WTC11 (cell line): ENCODE data around the gene NPDC1. TPM values are rescaled to one million over a fixed set of nuclear protein-coding genes. Genes with fewer than 3 reads are reported as not detected.

Experiments
- ATAC-seq: fragments of 200-7000 bp; cut with Tn5 transposase; 2 replicates; pipeline ENCODE4 v1.10.0; 2021; ENCODE audit warnings: mild to moderate bottlenecking, moderate library complexity
- CTCF ChIA-PET: fragments of 300-600 bp; sonication (Branson Sonifier 250); formaldehyde crosslinking; loops from one replicate; lab custom pipeline; 2021; ENCODE audit warnings: antibody characterized with exemption; lab: Charles Lee
- POLR2A ChIA-PET: fragments of 350-600 bp; sonication (Branson Sonifier 250); formaldehyde crosslinking; loops from one replicate; lab custom pipeline; 2021; ENCODE audit warnings: antibody characterized with exemption; lab: Charles Lee
- DNase-seq: peaks from one replicate; pipeline ENCODE4 v3.0.0; 2021; ENCODE audit warnings: low spot score
- H3K27ac Mint-ChIP-seq: 2 replicates; pipeline ENCODE4 v1.8.0; 2021; ENCODE audit warnings: mixed read lengths
- H3K27me3 Mint-ChIP-seq: 2 replicates; pipeline ENCODE4 v1.8.0; 2021; ENCODE audit warnings: low read depth, mild to moderate bottlenecking, moderate library complexity, mixed read lengths
- H3K36me3 Mint-ChIP-seq: 2 replicates; pipeline ENCODE4 v1.8.0; 2021; ENCODE audit warnings: mixed read lengths
- H3K4me1 Mint-ChIP-seq: 2 replicates; pipeline ENCODE4 v1.8.0; 2022; ENCODE audit warnings: mixed read lengths
- H3K4me3 Mint-ChIP-seq: 2 replicates; pipeline ENCODE4 v1.8.0; 2021; ENCODE audit warnings: mild to moderate bottlenecking, moderate library complexity, mixed read lengths
- H3K9me3 Mint-ChIP-seq: 2 replicates; pipeline ENCODE4 v1.8.0; 2021; ENCODE audit warnings: mixed read lengths
- FOXP4 ChIP-seq: sonication (generic); formaldehyde crosslinking; IDR thresholded peaks from 2 replicates; pipeline ENCODE4 v1.8.0; 2022; ENCODE audit warnings: mild to moderate bottlenecking, missing genetic modification reagents
- GABPB1 ChIP-seq: sonication (generic); formaldehyde crosslinking; IDR thresholded peaks from 2 replicates; pipeline ENCODE4 v1.8.1; 2023; ENCODE audit warnings: mild to moderate bottlenecking, missing genetic modification reagents
- IRF1 ChIP-seq: sonication (generic); formaldehyde crosslinking; IDR thresholded peaks from 2 replicates; pipeline ENCODE4 v1.8.0; 2023; ENCODE audit warnings: missing genetic modification reagents
- IRF2 ChIP-seq: sonication (generic); formaldehyde crosslinking; IDR thresholded peaks from 2 replicates; pipeline ENCODE4 v1.8.0; 2022; ENCODE audit warnings: low read depth, missing genetic modification reagents, borderline replicate concordance
- JAZF1 ChIP-seq: fragments of 250-450 bp; sonication (Bioruptor Pico); IDR thresholded peaks from 2 replicates; pipeline ENCODE4 v1.9.0; 2021; ENCODE audit warnings: moderate library complexity, mild to moderate bottlenecking, inconsistent platforms
- MLX ChIP-seq: sonication (generic); formaldehyde crosslinking; IDR thresholded peaks from 2 replicates; pipeline ENCODE4 v1.8.1; 2023; ENCODE audit warnings: mild to moderate bottlenecking, missing genetic modification reagents, moderate library complexity
- NR1H2 ChIP-seq: sonication (generic); formaldehyde crosslinking; IDR thresholded peaks from 2 replicates; pipeline ENCODE4 v1.9.0; 2021; ENCODE audit warnings: mild to moderate bottlenecking, moderate library complexity, missing genetic modification reagents
- SOX15 ChIP-seq: fragments of 250-450 bp; sonication (Bioruptor Pico); IDR thresholded peaks from 2 replicates; pipeline ENCODE4 v1.9.0; 2021; ENCODE audit warnings: mild to moderate bottlenecking
- STAT6 ChIP-seq: sonication (generic); formaldehyde crosslinking; conservative IDR thresholded peaks from 2 replicates; pipeline ENCODE4 v1.8.1; 2023; ENCODE audit warnings: mild to moderate bottlenecking, low read depth, missing genetic modification reagents, moderate library complexity
- ZNF317 ChIP-seq: sonication (generic); formaldehyde crosslinking; IDR thresholded peaks from 2 replicates; pipeline ENCODE4 v1.8.1; 2023; ENCODE audit warnings: low read depth, mild to moderate bottlenecking, moderate library complexity, missing genetic modification reagents, borderline replicate concordance
- ZSCAN18 ChIP-seq: fragments of 250-450 bp; sonication (Bioruptor Pico); IDR thresholded peaks from 2 replicates; pipeline ENCODE4 v2.1.2; 2022; ENCODE audit warnings: mild to moderate bottlenecking, moderate library complexity
- total RNA-seq: library from RNA; stranded (reverse); gene quantifications from 3 replicates; pipeline ENCODE4 v1.2.3, GENCODE V29; 2021
- TF ChIP-seq, protein P1 (sequence below): sonication (generic); formaldehyde crosslinking; IDR thresholded peaks from 2 replicates; pipeline ENCODE4 v1.8.1; 2023; ENCODE audit warnings: mild to moderate bottlenecking, missing genetic modification reagents, moderate library complexity
- TF ChIP-seq, protein P2 (sequence below): sonication (generic); formaldehyde crosslinking; IDR thresholded peaks from 2 replicates; pipeline ENCODE4 v1.8.0; 2022; ENCODE audit warnings: missing genetic modification reagents
- TF ChIP-seq, protein P3 (sequence below): fragments of 250-450 bp; sonication (Bioruptor Pico); IDR thresholded peaks from 2 replicates; pipeline ENCODE4 v1.9.0; 2021; ENCODE audit warnings: moderate library complexity, mild to moderate bottlenecking, inconsistent platforms, borderline replicate concordance
- TF ChIP-seq, protein P4 (sequence below): sonication (generic); formaldehyde crosslinking; conservative IDR thresholded peaks from 2 replicates; pipeline ENCODE4 v1.8.1; 2022; ENCODE audit warnings: mild to moderate bottlenecking, missing genetic modification reagents
- TF ChIP-seq, protein P5 (sequence below): sonication (generic); formaldehyde crosslinking; IDR thresholded peaks from 2 replicates; pipeline ENCODE4 v1.8.1; 2023; ENCODE audit warnings: mild to moderate bottlenecking, moderate library complexity, missing genetic modification reagents
- TF ChIP-seq, protein P6 (sequence below): fragments of 250-450 bp; sonication (Bioruptor Pico); conservative IDR thresholded peaks from 2 replicates; pipeline ENCODE4 v1.9.0; 2021; ENCODE audit warnings: mild to moderate bottlenecking
- TF ChIP-seq, protein P7 (sequence below): sonication (generic); formaldehyde crosslinking; IDR thresholded peaks from 2 replicates; pipeline ENCODE4 v1.8.0; 2022; ENCODE audit warnings: mild to moderate bottlenecking, missing genetic modification reagents

NPDC1 gene
- total RNA-seq, 1 experiment from 2014 or later: 64.3 TPM

- no peak overlapping the region for H3K27ac Mint-ChIP-seq
- CTCF ChIA-PET: interaction anchor here (0.6 to 4.6 kb wide), 3 partner anchors 10 to 185 kb away, joined by 3 to 23 read pairs (median 4); no protein-coding TSS in a partner anchor
- no peaks in the 10 kb centered on the region for H3K9me3 Mint-ChIP-seq
- H3K4me3 Mint-ChIP-seq: no peak overlapping the region
- peaks cover 5% of the 10 kb centered on the region; the same call in 1 of the 2 replicates for H3K36me3 Mint-ChIP-seq
- DNase-seq (no peak), ATAC-seq (no peak)
- H3K4me1 Mint-ChIP-seq: no peaks in the 10 kb centered on the region
- POLR2A ChIA-PET: no interaction called here
- no peaks in the 10 kb centered on the region for H3K27me3 Mint-ChIP-seq
- TF ChIP-seq GABPB1 (CRISPR knock-in tag) (no peak), STAT6 (CRISPR knock-in tag) (no peak), IRF2 (CRISPR knock-in tag) (no peak), SOX15 (CRISPR knock-in tag) (no peak), FOXP4 (CRISPR knock-in tag) (no peak), MLX (no peak), ZSCAN18 (CRISPR knock-in tag) (no peak), IRF1 (CRISPR knock-in tag) (no peak), ZNF317 (no peak), JAZF1 (CRISPR knock-in tag) (no peak), NR1H2 (CRISPR knock-in tag) (no peak)
- TF ChIP-seq, protein P1, sequence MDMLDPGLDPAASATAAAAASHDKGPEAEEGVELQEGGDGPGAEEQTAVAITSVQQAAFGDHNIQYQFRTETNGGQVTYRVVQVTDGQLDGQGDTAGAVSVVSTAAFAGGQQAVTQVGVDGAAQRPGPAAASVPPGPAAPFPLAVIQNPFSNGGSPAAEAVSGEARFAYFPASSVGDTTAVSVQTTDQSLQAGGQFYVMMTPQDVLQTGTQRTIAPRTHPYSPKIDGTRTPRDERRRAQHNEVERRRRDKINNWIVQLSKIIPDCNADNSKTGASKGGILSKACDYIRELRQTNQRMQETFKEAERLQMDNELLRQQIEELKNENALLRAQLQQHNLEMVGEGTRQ: no peak
- TF ChIP-seq, protein P2, sequence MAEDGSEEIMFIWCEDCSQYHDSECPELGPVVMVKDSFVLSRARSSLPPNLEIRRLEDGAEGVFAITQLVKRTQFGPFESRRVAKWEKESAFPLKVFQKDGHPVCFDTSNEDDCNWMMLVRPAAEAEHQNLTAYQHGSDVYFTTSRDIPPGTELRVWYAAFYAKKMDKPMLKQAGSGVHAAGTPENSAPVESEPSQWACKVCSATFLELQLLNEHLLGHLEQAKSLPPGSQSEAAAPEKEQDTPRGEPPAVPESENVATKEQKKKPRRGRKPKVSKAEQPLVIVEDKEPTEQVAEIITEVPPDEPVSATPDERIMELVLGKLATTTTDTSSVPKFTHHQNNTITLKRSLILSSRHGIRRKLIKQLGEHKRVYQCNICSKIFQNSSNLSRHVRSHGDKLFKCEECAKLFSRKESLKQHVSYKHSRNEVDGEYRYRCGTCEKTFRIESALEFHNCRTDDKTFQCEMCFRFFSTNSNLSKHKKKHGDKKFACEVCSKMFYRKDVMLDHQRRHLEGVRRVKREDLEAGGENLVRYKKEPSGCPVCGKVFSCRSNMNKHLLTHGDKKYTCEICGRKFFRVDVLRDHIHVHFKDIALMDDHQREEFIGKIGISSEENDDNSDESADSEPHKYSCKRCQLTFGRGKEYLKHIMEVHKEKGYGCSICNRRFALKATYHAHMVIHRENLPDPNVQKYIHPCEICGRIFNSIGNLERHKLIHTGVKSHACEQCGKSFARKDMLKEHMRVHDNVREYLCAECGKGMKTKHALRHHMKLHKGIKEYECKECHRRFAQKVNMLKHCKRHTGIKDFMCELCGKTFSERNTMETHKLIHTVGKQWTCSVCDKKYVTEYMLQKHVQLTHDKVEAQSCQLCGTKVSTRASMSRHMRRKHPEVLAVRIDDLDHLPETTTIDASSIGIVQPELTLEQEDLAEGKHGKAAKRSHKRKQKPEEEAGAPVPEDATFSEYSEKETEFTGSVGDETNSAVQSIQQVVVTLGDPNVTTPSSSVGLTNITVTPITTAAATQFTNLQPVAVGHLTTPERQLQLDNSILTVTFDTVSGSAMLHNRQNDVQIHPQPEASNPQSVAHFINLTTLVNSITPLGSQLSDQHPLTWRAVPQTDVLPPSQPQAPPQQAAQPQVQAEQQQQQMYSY (CRISPR knock-in tag): no peak
- TF ChIP-seq, protein P3, sequence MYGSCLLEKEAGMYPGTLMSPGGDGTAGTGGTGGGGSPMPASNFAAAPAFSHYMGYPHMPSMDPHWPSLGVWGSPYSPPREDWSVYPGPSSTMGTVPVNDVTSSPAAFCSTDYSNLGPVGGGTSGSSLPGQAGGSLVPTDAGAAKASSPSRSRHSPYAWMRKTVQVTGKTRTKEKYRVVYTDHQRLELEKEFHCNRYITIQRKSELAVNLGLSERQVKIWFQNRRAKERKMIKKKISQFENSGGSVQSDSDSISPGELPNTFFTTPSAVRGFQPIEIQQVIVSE (CRISPR knock-in tag): no peak
- TF ChIP-seq, protein P4, sequence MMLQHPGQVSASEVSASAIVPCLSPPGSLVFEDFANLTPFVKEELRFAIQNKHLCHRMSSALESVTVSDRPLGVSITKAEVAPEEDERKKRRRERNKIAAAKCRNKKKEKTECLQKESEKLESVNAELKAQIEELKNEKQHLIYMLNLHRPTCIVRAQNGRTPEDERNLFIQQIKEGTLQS (CRISPR knock-in tag): no peak
- TF ChIP-seq, protein P5, sequence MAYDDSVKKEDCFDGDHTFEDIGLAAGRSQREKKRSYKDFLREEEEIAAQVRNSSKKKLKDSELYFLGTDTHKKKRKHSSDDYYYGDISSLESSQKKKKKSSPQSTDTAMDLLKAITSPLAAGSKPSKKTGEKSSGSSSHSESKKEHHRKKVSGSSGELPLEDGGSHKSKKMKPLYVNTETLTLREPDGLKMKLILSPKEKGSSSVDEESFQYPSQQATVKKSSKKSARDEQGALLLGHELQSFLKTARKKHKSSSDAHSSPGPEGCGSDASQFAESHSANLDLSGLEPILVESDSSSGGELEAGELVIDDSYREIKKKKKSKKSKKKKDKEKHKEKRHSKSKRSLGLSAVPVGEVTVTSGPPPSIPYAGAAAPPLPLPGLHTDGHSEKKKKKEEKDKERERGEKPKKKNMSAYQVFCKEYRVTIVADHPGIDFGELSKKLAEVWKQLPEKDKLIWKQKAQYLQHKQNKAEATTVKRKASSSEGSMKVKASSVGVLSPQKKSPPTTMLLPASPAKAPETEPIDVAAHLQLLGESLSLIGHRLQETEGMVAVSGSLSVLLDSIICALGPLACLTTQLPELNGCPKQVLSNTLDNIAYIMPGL (CRISPR knock-in tag): no peak
- TF ChIP-seq, protein P6, sequence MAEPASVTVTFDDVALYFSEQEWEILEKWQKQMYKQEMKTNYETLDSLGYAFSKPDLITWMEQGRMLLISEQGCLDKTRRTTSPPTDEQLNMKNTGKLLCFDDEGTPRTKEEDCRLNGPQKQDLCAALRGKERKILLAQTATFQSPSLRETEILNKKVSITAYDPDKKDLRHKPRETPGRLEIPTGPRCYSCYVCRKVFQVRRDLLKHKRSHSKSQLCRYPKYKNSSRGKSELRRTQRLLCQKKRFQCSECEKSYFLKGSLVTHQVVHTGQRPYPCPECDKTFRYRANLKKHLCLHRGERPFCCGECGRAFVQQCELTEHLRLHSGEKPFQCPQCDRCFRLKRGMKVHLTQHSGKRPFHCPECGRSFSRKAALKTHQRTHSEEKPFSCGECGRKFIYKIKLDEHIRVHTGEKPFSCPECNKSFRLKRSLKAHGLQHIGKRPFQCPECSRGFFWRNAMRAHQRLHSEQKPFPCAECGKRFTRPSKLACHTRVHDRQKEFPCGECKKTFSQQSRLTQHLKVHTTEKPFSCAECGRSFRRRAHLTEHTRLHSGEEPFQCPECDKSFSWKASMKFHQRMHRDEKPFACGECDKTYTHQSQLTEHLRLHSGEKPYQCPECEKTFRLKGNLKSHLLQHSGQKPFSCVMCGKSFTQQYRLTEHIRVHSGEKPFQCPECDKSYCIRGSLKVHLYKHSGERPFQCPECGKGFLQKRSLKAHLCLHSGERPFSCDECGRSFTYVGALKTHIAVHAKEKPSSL (CRISPR knock-in tag): no peak
- TF ChIP-seq, protein P7, sequence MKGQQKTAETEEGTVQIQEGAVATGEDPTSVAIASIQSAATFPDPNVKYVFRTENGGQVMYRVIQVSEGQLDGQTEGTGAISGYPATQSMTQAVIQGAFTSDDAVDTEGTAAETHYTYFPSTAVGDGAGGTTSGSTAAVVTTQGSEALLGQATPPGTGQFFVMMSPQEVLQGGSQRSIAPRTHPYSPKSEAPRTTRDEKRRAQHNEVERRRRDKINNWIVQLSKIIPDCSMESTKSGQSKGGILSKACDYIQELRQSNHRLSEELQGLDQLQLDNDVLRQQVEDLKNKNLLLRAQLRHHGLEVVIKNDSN (CRISPR knock-in tag): no peak
Observed at GRCh38 chr9:137038916-137039315, 7.1 kb downstream of the NPDC1 start.
